T-helper 17 cell (primary cell): Measurements from ENCODE around the gene PLXNA4. TPM values are rescaled to one million over a fixed set of nuclear protein-coding genes. Genes with fewer than 3 reads are reported as not detected.

Experiments used
- ATAC-seq: fragments of 150-1000 bp; cut with Tn5 transposase; 2 replicates; pipeline ENCODE4 v1.10.0; 2021; ENCODE audit warnings: mild to moderate bottlenecking, moderate library complexity
- DNase-seq, 3 donors: peaks; one replicate each; pipeline versions ENCODE4 v3.0.0 to v3.0.0-alpha.2; 2020 to 2021
- H3K9me3 ChIP-seq: one replicate; pipeline ENCODE4 v1.7.0; 2013; ENCODE audit warnings: low read length, mild to moderate bottlenecking; ENCODE audit not compliant: control insufficient read depth, poor library complexity, severe bottlenecking
- H3K27ac Mint-ChIP-seq: one replicate; pipeline ENCODE4 v1.8.0; 2022; ENCODE audit warnings: mild to moderate bottlenecking, moderate library complexity, mixed read lengths
- H3K27me3 Mint-ChIP-seq: one replicate; pipeline ENCODE4 v1.8.0; 2022; ENCODE audit warnings: mixed read lengths
- H3K36me3 Mint-ChIP-seq: one replicate; pipeline ENCODE4 v1.8.0; 2022; ENCODE audit warnings: low read depth, mixed read lengths
- H3K4me1 Mint-ChIP-seq: one replicate; pipeline ENCODE4 v1.8.0; 2022; ENCODE audit warnings: mild to moderate bottlenecking, mixed read lengths
- H3K4me3 Mint-ChIP-seq: one replicate; pipeline ENCODE4 v1.8.0; 2022; ENCODE audit warnings: mild to moderate bottlenecking, moderate library complexity, mixed read lengths
- total RNA-seq, 4 donors: library from RNA in 2 of 4; stranded (reverse) in 2 of 4; gene quantifications; one replicate each; pipeline ENCODE4 v1.2.3 and lab custom pipeline; 2022 to 2026

The PLXNA4 gene, protein sequence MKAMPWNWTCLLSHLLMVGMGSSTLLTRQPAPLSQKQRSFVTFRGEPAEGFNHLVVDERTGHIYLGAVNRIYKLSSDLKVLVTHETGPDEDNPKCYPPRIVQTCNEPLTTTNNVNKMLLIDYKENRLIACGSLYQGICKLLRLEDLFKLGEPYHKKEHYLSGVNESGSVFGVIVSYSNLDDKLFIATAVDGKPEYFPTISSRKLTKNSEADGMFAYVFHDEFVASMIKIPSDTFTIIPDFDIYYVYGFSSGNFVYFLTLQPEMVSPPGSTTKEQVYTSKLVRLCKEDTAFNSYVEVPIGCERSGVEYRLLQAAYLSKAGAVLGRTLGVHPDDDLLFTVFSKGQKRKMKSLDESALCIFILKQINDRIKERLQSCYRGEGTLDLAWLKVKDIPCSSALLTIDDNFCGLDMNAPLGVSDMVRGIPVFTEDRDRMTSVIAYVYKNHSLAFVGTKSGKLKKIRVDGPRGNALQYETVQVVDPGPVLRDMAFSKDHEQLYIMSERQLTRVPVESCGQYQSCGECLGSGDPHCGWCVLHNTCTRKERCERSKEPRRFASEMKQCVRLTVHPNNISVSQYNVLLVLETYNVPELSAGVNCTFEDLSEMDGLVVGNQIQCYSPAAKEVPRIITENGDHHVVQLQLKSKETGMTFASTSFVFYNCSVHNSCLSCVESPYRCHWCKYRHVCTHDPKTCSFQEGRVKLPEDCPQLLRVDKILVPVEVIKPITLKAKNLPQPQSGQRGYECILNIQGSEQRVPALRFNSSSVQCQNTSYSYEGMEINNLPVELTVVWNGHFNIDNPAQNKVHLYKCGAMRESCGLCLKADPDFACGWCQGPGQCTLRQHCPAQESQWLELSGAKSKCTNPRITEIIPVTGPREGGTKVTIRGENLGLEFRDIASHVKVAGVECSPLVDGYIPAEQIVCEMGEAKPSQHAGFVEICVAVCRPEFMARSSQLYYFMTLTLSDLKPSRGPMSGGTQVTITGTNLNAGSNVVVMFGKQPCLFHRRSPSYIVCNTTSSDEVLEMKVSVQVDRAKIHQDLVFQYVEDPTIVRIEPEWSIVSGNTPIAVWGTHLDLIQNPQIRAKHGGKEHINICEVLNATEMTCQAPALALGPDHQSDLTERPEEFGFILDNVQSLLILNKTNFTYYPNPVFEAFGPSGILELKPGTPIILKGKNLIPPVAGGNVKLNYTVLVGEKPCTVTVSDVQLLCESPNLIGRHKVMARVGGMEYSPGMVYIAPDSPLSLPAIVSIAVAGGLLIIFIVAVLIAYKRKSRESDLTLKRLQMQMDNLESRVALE (N-terminal part only)
- total RNA-seq = 10 to 100 TPM in 1 of 2 donors, 1 to 10 TPM in 1; 9.5 to 11.7 TPM
- total RNA-seq (lab: John Stamatoyannopoulos, UW) = 2.3 to 6.8 reads per million in 2 donors

DNA sequence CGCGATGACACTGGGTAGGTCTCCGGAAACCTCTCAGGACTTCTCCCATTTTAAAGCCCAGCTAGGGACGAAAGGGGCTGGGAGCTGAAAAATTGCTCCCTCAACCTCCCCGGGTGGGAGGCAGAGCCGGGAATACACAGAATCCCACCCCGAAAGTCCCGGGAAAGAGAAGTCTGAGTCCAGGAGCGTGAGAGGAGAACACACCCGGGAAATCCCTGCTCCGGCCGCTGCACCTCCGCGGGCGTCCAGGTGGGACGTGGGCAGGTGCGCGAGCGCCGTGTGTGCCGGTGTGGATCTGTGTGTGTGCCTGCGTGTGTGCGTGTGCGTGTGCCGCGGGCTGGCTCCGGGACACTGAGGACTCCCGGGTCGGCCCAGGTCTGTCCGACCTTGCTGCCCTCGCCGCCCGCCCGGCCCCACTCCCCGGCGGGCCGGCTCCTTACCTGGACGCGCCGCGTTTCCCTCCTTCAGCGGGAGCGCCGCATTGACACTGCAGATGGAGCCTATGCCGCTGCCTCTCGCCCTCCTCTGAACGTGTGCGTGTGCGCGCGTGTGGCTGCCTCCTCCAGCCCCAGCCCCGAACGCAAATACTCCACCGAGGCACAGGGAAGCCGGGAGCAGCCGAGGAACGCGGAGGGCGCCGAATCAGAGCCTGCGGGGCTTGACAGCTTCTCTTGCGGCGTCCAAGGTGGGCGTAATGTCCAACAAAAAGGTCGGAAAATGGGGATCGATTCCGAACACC is at the start of gene PLXNA4:
Gene PLXNA4, minus strand, starts transcription at position 489 of the 739 bp plus-strand sequence. CDS start 67,777 bp downstream, outside the sequence.
- no peak for DNase-seq
- H3K4me3 Mint-ChIP-seq = peak within 1 kb of the TSS; percentile 83
- peaks cover 74% of the 10 kb centered on the region for H3K27me3 Mint-ChIP-seq
- peaks cover 35% of the 10 kb centered on the region for H3K4me1 Mint-ChIP-seq
- H3K36me3 Mint-ChIP-seq = peaks cover 2% of the 10 kb centered on the region
- H3K27ac Mint-ChIP-seq = peak within 1 kb of the TSS; percentile 51
- ATAC-seq = peak; percentile 42
- no peaks in the 10 kb centered on the region for H3K9me3 ChIP-seq

DNA sequence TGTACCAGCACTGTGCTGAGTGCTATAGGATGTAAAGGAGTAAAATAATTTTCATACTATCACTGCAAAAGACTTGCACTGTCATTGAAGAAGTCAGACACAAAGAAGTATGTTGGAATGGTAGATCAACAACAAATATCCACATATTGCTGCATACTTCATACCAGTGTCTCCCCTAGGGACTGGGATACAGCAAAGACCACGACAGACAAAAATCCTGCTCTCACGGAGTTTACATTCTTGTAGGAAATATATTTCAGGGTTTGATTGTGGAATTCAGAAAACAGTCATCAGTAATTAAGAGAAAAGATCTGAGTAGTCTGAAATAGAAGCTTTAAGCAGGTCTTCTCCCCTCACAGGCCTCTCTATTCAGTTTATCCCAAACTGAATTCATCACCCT is 49.4 kb upstream of the PLXNA4 start:
- no peaks in the 10 kb centered on the region for H3K4me1 Mint-ChIP-seq

DNA sequence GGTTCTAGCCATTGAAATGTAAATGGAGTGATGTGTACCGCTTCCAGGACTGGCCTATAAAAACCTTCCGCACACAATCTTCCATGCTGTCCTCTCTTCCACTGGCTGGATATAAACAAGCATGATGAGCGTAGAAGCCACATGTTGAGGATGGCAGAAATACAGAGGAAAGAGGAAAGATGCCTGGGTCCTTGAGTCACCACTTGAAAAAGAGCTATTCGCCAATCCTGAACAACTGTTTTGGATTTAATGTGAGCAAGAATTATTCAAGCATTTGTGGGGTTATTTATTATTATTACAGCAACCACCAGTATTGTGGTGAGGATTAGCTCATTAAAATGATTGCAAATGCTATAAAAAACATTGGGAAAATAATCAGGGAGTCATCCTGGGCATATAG is 45.8 kb upstream of the PLXNA4 start:
- no peak overlapping the region for H3K27ac Mint-ChIP-seq

More for the DNA sequence above, 49.4 kb upstream of the PLXNA4 start:
- Mint-ChIP-seq H3K27ac (no peak overlapping the region), H3K36me3 (no peaks in the 10 kb centered on the region), H3K27me3 (no peaks in the 10 kb centered on the region), H3K4me3 (no peak overlapping the region)
- no peak for DNase-seq
- no peak for ATAC-seq
- H3K9me3 ChIP-seq = no peaks in the 10 kb centered on the region

DNA sequence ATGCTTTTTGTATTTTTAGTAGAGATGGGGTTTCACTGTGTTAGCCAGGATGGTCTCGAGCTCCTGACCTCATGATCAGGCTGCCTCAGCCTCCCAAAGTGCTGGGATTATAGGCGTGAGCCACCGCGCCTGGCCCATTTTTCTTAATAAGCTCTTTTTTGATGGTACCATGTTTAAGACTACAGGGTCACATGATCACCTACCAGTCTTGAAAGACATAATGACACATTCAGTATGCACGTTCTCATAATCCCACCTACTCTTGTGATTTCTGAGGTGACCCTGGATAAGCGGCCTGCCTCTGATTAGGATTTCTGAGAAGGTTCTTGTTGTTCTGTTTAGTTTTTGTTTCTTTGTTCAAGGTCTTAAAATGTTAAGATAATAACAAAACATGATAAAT is 43.7 kb upstream of the PLXNA4 start:
- Mint-ChIP-seq H3K27ac (no peak overlapping the region), H3K4me1 (peaks cover 1% of the 10 kb centered on the region), H3K27me3 (peaks cover 10% of the 10 kb centered on the region), H3K36me3 (peaks cover 4% of the 10 kb centered on the region), H3K4me3 (no peak overlapping the region)
- H3K9me3 ChIP-seq = no peaks in the 10 kb centered on the region
- DNase-seq = no peak
- no peak for ATAC-seq

More for the DNA sequence above, 45.8 kb upstream of the PLXNA4 start:
- H3K9me3 ChIP-seq = no peaks in the 10 kb centered on the region
- Mint-ChIP-seq H3K27me3 (no peaks in the 10 kb centered on the region), H3K36me3 (no peaks in the 10 kb centered on the region), H3K4me3 (no peak overlapping the region), H3K4me1 (no peaks in the 10 kb centered on the region)
- ATAC-seq = no peak
- no peak for DNase-seq

DNA sequence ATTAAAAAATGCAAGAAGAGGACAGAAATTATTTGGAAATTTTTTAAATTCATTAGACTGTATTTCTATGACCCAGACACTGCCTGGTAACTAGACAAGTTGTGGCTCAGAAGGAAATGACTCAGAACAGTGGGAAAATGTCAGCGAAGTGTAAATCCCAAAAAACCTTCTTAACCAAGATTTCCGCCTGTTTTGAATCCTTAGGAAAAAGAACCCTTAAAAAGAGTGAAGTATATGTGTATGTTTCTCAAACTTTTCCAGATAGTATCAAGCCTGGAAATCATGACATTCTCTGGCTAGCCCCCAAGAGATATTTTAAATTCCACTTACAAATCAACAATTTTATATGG is 42.7 kb upstream of the PLXNA4 start:
- H3K4me3 Mint-ChIP-seq = no peak overlapping the region
- H3K27me3 Mint-ChIP-seq = peaks cover 20% of the 10 kb centered on the region
- no peaks in the 10 kb centered on the region for H3K9me3 ChIP-seq
- H3K27ac Mint-ChIP-seq = no peak overlapping the region
- DNase-seq (no peak), ATAC-seq (no peak)
- H3K4me1 Mint-ChIP-seq = peaks cover 7% of the 10 kb centered on the region
- peaks cover 4% of the 10 kb centered on the region for H3K36me3 Mint-ChIP-seq

DNA sequence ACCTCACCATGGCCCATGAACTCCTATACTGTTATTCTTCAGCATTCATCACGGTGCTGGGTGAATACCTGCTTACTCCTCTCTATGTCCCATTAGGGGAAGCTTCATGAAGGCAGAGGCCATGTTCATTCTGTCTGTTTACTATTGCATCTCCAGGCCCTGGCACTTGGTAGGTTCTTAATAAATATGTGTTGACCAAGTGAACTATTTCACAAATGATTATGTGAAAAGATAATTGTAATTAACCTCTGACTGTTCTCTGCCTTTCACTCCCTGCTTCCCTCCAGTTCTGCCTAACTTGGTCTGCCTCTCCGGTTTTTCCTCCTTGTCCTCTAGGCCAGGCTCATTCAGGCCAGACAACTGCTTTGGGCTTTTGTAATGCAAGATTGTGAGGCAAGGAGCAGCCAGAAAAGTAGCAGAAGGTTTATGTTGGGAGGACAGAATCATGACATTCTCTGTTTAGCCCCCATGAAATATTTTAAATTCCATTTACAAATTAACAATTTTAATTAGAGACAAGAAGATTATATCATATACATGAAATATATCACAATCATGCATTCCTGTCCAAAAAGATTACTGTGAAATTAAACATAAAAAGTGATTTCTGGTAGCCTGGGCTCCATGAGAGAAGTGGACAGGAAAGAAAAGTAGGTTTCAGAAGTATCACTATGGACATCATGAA is 42.1 kb upstream of the PLXNA4 start:
- no peak for DNase-seq
- no peak for ATAC-seq
- Mint-ChIP-seq H3K27me3 (peaks cover 24% of the 10 kb centered on the region), H3K36me3 (peaks cover 4% of the 10 kb centered on the region), H3K4me3 (no peak overlapping the region), H3K27ac (no peak overlapping the region), H3K4me1 (peaks cover 9% of the 10 kb centered on the region)
- no peaks in the 10 kb centered on the region for H3K9me3 ChIP-seq

DNA sequence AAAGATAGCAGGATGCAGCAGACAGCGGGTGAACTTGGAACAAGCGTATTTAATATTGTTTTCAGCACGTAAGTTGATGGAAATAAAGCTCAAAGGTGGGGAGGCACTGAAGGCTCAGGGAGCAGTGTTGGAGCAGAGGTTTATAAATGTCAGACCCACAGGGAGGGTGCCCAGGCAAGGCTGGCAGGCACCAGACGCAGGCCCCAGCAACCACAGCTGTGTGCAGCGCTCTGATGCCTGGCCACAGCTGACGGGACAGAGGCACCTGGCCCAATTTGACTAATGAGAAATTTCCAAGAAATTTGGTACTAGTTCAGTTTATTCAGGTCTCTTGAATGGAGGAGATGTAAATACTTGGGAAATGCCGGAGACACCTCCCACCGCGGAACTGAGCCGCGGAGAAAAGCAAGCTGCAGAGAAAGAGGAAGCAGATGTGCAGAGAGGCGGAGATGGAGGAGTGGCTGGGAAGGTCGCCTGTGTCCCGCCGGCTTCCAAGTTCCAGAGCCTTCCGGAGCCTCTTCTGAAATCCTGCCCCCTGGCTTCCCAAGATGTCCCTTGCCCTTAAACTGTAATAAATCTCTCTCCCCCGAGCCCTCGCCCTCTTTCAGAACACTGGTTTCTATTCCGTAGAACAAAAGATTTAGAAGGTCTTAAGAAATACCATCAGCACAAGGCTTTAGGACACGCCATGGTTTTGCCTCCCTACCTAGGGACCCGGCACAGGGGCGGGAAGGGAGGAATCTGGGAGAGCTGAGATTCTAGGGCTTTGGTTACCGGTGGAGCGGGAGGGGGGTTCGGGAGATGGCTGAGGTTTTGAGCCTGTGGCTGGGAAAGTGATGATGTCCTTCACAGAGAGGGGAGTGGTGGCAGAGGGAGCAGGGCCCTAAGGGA is 38.4 kb upstream of the PLXNA4 start:
- peak overlapping the region; percentile 52 for H3K4me3 Mint-ChIP-seq
- no peak overlapping the region for H3K27ac Mint-ChIP-seq
- ATAC-seq (no peak), DNase-seq (no peak)
- H3K9me3 ChIP-seq = no peaks in the 10 kb centered on the region
- H3K4me1 Mint-ChIP-seq = peaks cover 9% of the 10 kb centered on the region
- peaks cover 4% of the 10 kb centered on the region for H3K36me3 Mint-ChIP-seq
- H3K27me3 Mint-ChIP-seq = peaks cover 28% of the 10 kb centered on the region

DNA sequence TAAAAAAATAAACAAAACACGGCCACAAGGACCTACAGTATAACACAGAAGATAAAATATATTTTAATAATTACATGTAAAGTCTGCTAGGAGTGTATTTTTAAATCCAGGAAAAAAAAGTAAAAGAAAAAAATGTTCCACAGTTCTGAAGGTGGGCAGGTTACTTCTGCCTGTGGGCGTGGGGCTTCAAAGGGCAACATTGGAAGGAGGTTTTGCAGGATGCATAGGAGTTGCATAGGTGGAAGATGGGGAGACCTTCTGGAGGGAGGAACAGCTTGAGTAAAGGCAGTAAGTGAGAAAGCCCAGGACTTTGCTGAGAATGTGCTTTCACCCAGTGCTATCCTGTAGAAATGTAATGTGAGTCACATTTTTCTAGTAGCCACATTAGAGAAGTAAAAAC is 37.5 kb upstream of the PLXNA4 start:
- ATAC-seq = no peak
- DNase-seq = no peak
- H3K4me3 Mint-ChIP-seq = no peak overlapping the region

DNA sequence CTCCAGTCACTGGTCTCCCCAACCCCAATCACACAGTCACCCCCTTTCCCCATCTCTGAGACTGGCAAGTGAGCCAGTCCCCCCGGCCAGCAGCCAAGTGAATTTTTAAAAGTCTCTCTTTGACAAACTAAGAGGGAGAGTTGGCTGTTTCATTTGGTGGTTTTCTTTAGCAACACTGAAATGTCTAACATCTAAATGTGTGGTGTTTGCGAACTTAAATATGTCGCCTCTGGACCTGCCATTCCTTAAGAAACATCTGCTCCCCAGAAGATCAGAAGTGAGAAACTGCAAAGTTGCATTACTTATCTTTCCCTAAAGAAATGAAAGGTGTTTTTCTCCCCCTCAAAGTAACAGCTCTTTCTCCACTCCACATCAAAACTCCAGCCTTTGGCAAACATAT is 34.7 kb upstream of the PLXNA4 start:
- no peak for DNase-seq

More for the DNA sequence above, 37.5 kb upstream of the PLXNA4 start:
- Mint-ChIP-seq H3K27ac (no peak overlapping the region), H3K36me3 (peaks cover 4% of the 10 kb centered on the region), H3K27me3 (peaks cover 28% of the 10 kb centered on the region), H3K4me1 (peaks cover 9% of the 10 kb centered on the region)
- no peaks in the 10 kb centered on the region for H3K9me3 ChIP-seq

DNA sequence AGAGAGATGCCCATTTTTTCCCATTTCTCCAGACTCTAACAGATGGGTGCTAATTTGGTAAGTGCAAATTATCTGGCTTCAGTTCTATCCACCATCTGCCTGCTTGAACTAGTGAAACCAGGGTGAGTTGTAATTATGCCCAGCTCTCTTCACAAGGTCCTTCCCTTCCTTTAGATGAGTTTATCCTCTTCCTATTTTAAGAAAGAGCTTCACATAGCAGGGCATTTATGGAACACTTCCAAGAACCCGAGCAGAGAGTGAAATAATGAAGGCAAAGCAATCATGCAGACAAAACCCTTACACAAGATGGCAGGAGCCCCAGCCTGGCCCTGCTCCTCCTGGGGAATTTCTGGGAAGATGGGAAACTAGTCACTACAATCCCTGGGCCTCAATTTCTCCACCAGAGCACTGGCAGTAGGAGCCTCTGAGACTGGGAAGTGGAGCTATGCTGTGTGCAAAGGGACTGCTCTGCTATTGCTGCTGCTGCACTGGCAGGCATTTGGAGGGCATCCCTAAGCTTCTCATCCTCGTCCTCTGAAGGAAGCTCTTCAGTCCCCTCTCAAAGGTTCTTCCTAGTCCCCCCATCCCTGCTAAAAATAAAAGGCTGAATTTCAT is 33.7 kb upstream of the PLXNA4 start:
- no peak for DNase-seq
- Mint-ChIP-seq H3K27ac (no peak overlapping the region), H3K27me3 (peaks cover 19% of the 10 kb centered on the region), H3K4me1 (peaks cover 8% of the 10 kb centered on the region), H3K4me3 (no peak overlapping the region), H3K36me3 (no peaks in the 10 kb centered on the region)
- no peak for ATAC-seq
- H3K9me3 ChIP-seq = no peaks in the 10 kb centered on the region

More for the DNA sequence above, 34.7 kb upstream of the PLXNA4 start:
- no peak for ATAC-seq
- no peaks in the 10 kb centered on the region for H3K9me3 ChIP-seq
- Mint-ChIP-seq H3K27me3 (peaks cover 25% of the 10 kb centered on the region), H3K27ac (no peak overlapping the region), H3K4me3 (no peak overlapping the region), H3K4me1 (peaks cover 9% of the 10 kb centered on the region), H3K36me3 (peaks cover 2% of the 10 kb centered on the region)

DNA sequence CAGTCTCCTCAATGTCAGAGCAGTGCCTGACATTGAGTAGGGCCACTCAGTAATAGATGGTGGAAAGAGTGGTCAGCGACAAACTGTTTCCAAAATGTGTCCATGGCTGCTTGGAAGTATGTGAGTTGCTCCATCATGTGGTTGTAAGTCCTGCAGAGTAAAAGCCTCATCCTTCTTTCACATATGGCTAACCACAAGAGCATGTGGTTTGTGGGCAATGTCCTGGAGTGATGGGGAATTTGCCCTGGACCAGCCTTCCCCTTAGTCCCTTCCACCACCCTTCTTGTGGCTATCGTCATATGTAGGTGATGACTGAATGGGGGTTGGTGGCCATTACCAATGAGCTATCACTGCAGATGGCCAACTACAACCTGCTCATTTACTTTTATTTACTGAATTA is 33.0 kb upstream of the PLXNA4 start:
- Mint-ChIP-seq H3K4me1 (peaks cover 3% of the 10 kb centered on the region), H3K4me3 (no peak overlapping the region), H3K36me3 (no peaks in the 10 kb centered on the region), H3K27ac (no peak overlapping the region), H3K27me3 (peaks cover 11% of the 10 kb centered on the region)
- ATAC-seq (no peak), DNase-seq (no peak)
- no peaks in the 10 kb centered on the region for H3K9me3 ChIP-seq
